ENCODE measurements around the gene SLC30A9. TPM values are rescaled to one million over a fixed set of nuclear protein-coding genes. Genes with fewer than 3 reads are reported as not detected.

SLC30A9 gene
- total RNA-seq, 2 donors from 2014 or later, result 42.1 to 47.4 TPM

- intact Hi-C loops (cut with DNase I), result no loop called here
- DNase-seq (ENCODE audit: low spot score), result no peak
Observed at GRCh38 chr4:42112846-42113245, 122.5 kb downstream of the SLC30A9 start.

- intact Hi-C loops (cut with DNase I), result loop anchor here in 1 of 2 donors (5.0 kb wide), 1 partner anchor 868 kb away; no protein-coding TSS in a partner anchor
- no peak for DNase-seq (ENCODE audit: low spot score)
Observed at GRCh38 chr4:42119886-42120285, 129.6 kb downstream of the SLC30A9 start.

GRCh38 chr4:42122237-42122636 lies 131.9 kb downstream of the SLC30A9 start:
- no peak for DNase-seq (ENCODE audit: low spot score)
- intact Hi-C loops (cut with DNase I), result loop anchor here in 1 of 2 donors (5.0 kb wide), 1 partner anchor 870 kb away; no protein-coding TSS in a partner anchor

- no peak for DNase-seq (ENCODE audit: low spot score)
- intact Hi-C loops (cut with DNase I), result loop anchor here in 1 of 2 donors (5.0 kb wide), 1 partner anchor 871 kb away; no protein-coding TSS in a partner anchor
Observed at GRCh38 chr4:42123071-42123644, 132.8 kb downstream of the SLC30A9 start.

- no peak for DNase-seq (ENCODE audit: low spot score)
- intact Hi-C loops (cut with DNase I), result no loop called here
Observed at GRCh38 chr4:42132099-42132498, 141.8 kb downstream of the SLC30A9 start.

- intact Hi-C loops (cut with DNase I), result no loop called here
- DNase-seq (ENCODE audit: low spot score), result no peak
Observed at GRCh38 chr4:42133006-42133405, 142.7 kb downstream of the SLC30A9 start.

GRCh38 chr4:42136371-42136770 lies 146.0 kb downstream of the SLC30A9 start:
- intact Hi-C loops (cut with DNase I), result no loop called here
- no peak for DNase-seq (ENCODE audit: low spot score)

Other genes with a start within 250 kb of the SLC30A9 start
- gene PHOX2B, start 241.8 kb upstream of the SLC30A9 start, total RNA-seq, result not detected
- gene TMEM33, start 55.1 kb upstream of the SLC30A9 start, total RNA-seq, result 10 to 100 TPM; 34.7 to 35.7 TPM
- gene DCAF4L1, start 8.8 kb upstream of the SLC30A9 start, total RNA-seq, result under 1 TPM; 0.28 to 0.33 TPM
- under 1 TPM; 0.05 to 0.24 TPM for gene BEND4, start 162.1 kb downstream of the SLC30A9 start, total RNA-seq